ENCODE measurements around the gene GAMT.
A peak's percentile ranks its signal among the peaks of the same experiment; 100 is the strongest.

Gene GAMT

GRCh38 chr19:1383312-1384084 is 17.8 kb downstream of the GAMT start, which contains the start of gene NDUFS7:
NDUFS7 (plus strand) TSS chr19:1383907; CDS start chr19:1383927, 20 bp downstream.
- DNase-seq: peak; percentile 77 to 92 (median 86)

GRCh38 chr19:1383017-1383311 is 18.4 kb downstream of the GAMT start:
- no peak for DNase-seq

- no peak for DNase-seq
Observed at GRCh38 chr19:1382250-1382649, 19.1 kb downstream of the GAMT start.

- no peak for DNase-seq
Observed at GRCh38 chr19:1379961-1380489, 21.3 kb downstream of the GAMT start.

- DNase-seq: no peak
Observed at GRCh38 chr19:1379126-1379905, 22.0 kb downstream of the GAMT start.

- no peak for DNase-seq
Observed at GRCh38 chr19:1377965-1378785, 23.2 kb downstream of the GAMT start.

- no peak for DNase-seq
Observed at GRCh38 chr19:1377176-1377964, 24.0 kb downstream of the GAMT start.

- no peak for DNase-seq
Observed at GRCh38 chr19:1376415-1376805, 24.9 kb downstream of the GAMT start.

GRCh38 chr19:1374250-1374577 is 27.1 kb downstream of the GAMT start:
- DNase-seq: no peak

GRCh38 chr19:1373534-1374249 is 27.6 kb downstream of the GAMT start:
- DNase-seq: no peak

- no peak for DNase-seq
Observed at GRCh38 chr19:1373042-1373533, 28.3 kb downstream of the GAMT start.

GRCh38 chr19:1370579-1371361 is 30.6 kb downstream of the GAMT start:
- no peak for DNase-seq

GRCh38 chr19:1369214-1369805 is 32.0 kb downstream of the GAMT start:
- DNase-seq: no peak

- no peak for DNase-seq
Observed at GRCh38 chr19:1366899-1367870, 34.2 kb downstream of the GAMT start.

- no peak for DNase-seq
Observed at GRCh38 chr19:1366296-1366695, 35.0 kb downstream of the GAMT start.

- DNase-seq: no peak
Observed at GRCh38 chr19:1365319-1366269, 35.7 kb downstream of the GAMT start.

GRCh38 chr19:1364070-1364704 is 37.2 kb downstream of the GAMT start:
- no peak for DNase-seq

Data from T-helper 1 cell (primary cell).